ENCODE measurements around the gene DEGS1.
A peak's percentile ranks its signal among the peaks of the same experiment; 100 is the strongest.

Gene DEGS1

DNA sequence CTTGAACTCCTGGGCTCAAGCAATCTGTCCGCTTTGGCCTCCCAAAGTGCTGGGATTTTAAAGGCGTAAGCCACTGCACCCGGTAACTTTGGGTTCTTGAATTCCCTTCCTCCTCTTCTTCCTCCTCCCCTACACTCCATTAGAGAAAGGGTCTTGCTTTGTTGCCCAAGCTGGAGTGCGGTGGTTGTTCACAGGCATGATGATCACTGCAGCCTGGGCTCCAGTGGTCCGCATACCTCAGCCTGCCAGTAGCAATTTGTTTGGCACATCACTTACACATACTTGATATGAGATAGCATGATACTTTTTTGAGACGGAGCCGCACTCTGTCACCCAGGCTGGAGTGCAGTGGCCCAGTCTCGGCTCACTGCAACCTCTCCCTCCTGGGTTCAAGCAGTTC is 2.2 kb downstream of the DEGS1 start:
- TF ChIP-seq BCL11A (tag by site-specific recombination; IDR thresholded peaks at IDR 0.05; ENCODE audit: low read depth) (no peak), CTCF (tag by site-specific recombination; IDR thresholded peaks at IDR 0.05) (no peak), ZNF626 (tag by site-specific recombination; IDR thresholded peaks at IDR 0.05) (no peak), KLF16 (tag by site-specific recombination; IDR thresholded peaks at IDR 0.05) (no peak), ZIC2 (tag by site-specific recombination; IDR thresholded peaks at IDR 0.05) (no peak), HIC1 (tag by site-specific recombination; IDR thresholded peaks at IDR 0.05) (0 out of 2 replicates have a peak, but pooled peaks have one; percentile 20), ZNF654 (tag by site-specific recombination; IDR thresholded peaks at IDR 0.05; ENCODE audit: low read depth) (no peak), ZBTB10 (tag by site-specific recombination; IDR thresholded peaks at IDR 0.05) (no peak), ZNF121 (tag by site-specific recombination; IDR thresholded peaks at IDR 0.05) (peak; percentile 62; the same call in 1 of the 2 replicates), ZNF513 (tag by site-specific recombination; IDR thresholded peaks at IDR 0.05) (peak; percentile 74), PRDM1 (tag by site-specific recombination; IDR thresholded peaks at IDR 0.05) (no peak), ZNF600 (tag by site-specific recombination; IDR thresholded peaks at IDR 0.05) (peak; percentile 71)
- peaks cover 3% of the 10 kb centered on the region; the same call in 1 of the 2 replicates for H3K4me1 ChIP-seq (ENCODE audit: control insufficient read depth, insufficient read depth, low read length)
- ChIA-PET POLR2A (interaction anchor here (0.5 to 4.0 kb wide), 4 partner anchors 7 to 47 kb away, joined by 3 to 40 read pairs (median 4); no protein-coding TSS in a partner anchor), CTCF (interaction anchor here (0.6 to 1.7 kb wide), 3 partner anchors 11 to 49 kb away, joined by 4 read pairs; no protein-coding TSS in a partner anchor)
- H3K36me3 ChIP-seq (ENCODE audit: control insufficient read depth in 2 of 2, insufficient read depth in 1 of 2, low read length in 2 of 2): peaks cover 38 to 43% of the 10 kb centered on the region in 2 experiments
- H3K9me3 ChIP-seq (ENCODE audit: control insufficient read depth, insufficient read depth, low read depth, low read length): no peaks in the 10 kb centered on the region
- H3K4me3 ChIP-seq (ENCODE audit: low read depth, low read length): no peak overlapping the region
- peak overlapping the region; percentile 32; the same call in 1 of the 2 replicates for H3K27ac ChIP-seq (ENCODE audit: extremely low read depth, low read depth, low read length)

- POLR2A ChIA-PET: no interaction called here
- TF ChIP-seq KLF17 (tag by site-specific recombination; IDR thresholded peaks at IDR 0.05): no peak
- no peak for TF ChIP-seq HOXA7 (CRISPR knock-in tag; IDR thresholded peaks at IDR 0.05; ENCODE audit: borderline replicate concordance)
- no peak for TF ChIP-seq ZNF768 (tag by site-specific recombination; IDR thresholded peaks at IDR 0.05)
- TF ChIP-seq ZNF639 (tag by site-specific recombination; IDR thresholded peaks at IDR 0.05): no peak
- no peak for TF ChIP-seq ZNF623 (tag by site-specific recombination; IDR thresholded peaks at IDR 0.05)
- no peak for TF ChIP-seq ZNF626 (tag by site-specific recombination; IDR thresholded peaks at IDR 0.05)
- TF ChIP-seq ZNF280D (tag by site-specific recombination; IDR thresholded peaks at IDR 0.05): 0 out of 2 replicates have a peak, but pooled peaks have one; percentile 6
These were observed 5.2 kb downstream of the DEGS1 start for GRCh38 chr1:224188286-224188685.

More at GRCh38 chr1:224188286-224188685, 5.2 kb downstream of the DEGS1 start:
- Histone ChIP-seq H3K36me3 (ENCODE audit: control insufficient read depth in 2 of 2, insufficient read depth in 1 of 2, low read length in 2 of 2) (peaks cover 58 to 67% of the 10 kb centered on the region in 2 experiments), H3K4me3 (ENCODE audit: low read depth, low read length) (no peak overlapping the region), H3K4me1 (ENCODE audit: control insufficient read depth, insufficient read depth, low read length) (peaks cover 3% of the 10 kb centered on the region; the same call in 1 of the 2 replicates), H3K9me3 (ENCODE audit: control insufficient read depth, insufficient read depth, low read depth, low read length) (no peaks in the 10 kb centered on the region), H3K27ac (ENCODE audit: extremely low read depth, low read depth, low read length) (no peak overlapping the region)
- CTCF ChIA-PET: interaction anchor here (1.2 kb wide), 1 partner anchor 492 kb away, joined by 3 read pairs; no protein-coding TSS in a partner anchor

All from HEK293 (cell line).